Keratinocyte (primary cell): ENCODE measurements around the gene FOXE1. TPM values are rescaled to one million over a fixed set of nuclear protein-coding genes. Genes with fewer than 3 reads are reported as not detected.

Source experiments
- DNase-seq: peaks from one replicate; pipeline ENCODE4 v3.0.0-alpha.2; 2011; ENCODE audit warnings: low read depth, missing footprints, low spot score
- FAIRE-seq: peaks from 2 replicates; lab custom pipeline; 2011; peaks lifted over from hg19 to GRCh38; lab: Jason Lieb, UNC
- H2AFZ ChIP-seq: 2 replicates; pipeline ENCODE4 v1.6.0; 2012; ENCODE audit warnings: low read length, control low read depth, inconsistent platforms; ENCODE audit not compliant: control insufficient read depth
- H3K27ac ChIP-seq: 2 replicates; pipeline ENCODE4 v1.5.1; 2011; ENCODE audit warnings: low read length; ENCODE audit not compliant: control insufficient read depth, insufficient read depth
- H3K27me3 ChIP-seq: 3 replicates; pipeline ENCODE4 v1.6.0; 2011; ENCODE audit warnings: low read length; ENCODE audit not compliant: control insufficient read depth, insufficient read depth; ENCODE audit errors: extremely low read depth
- H3K36me3 ChIP-seq, 2 experiments: 2 replicates in 1 of 2; 3 replicates in 1 of 2; pipeline ENCODE4 v1.5.1; 2011; ENCODE audit warnings: low read length in 2 of 2, mild to moderate bottlenecking in 1 of 2; ENCODE audit not compliant: control insufficient read depth in 2 of 2, insufficient read depth in 2 of 2; ENCODE audit errors: extremely low read depth in 1 of 2
- H3K4me1 ChIP-seq: 3 replicates; pipeline ENCODE4 v1.5.1; 2011; ENCODE audit warnings: low read length; ENCODE audit not compliant: control insufficient read depth, insufficient read depth; ENCODE audit errors: extremely low read depth
- H3K4me2 ChIP-seq: 3 replicates; pipeline ENCODE4 v1.6.0; 2011; ENCODE audit warnings: low read depth, low read length; ENCODE audit not compliant: control insufficient read depth, insufficient read depth; ENCODE audit errors: extremely low read depth
- H3K4me3 ChIP-seq, 3 experiments: fragments of 200-600 bp in 1 of 3; sonication (generic) in 1 of 3; 2 replicates in 2 of 3; 3 replicates in 1 of 3; pipeline ENCODE4 v1.5.1; 2011 to 2016; ENCODE audit warnings: low read length in 3 of 3, mild to moderate bottlenecking in 3 of 3, control low read depth in 2 of 3, inconsistent platforms in 1 of 3, low read depth in 1 of 3, mixed read lengths in 1 of 3, mixed run types in 1 of 3, moderate library complexity in 1 of 3; ENCODE audit not compliant: control insufficient read depth in 2 of 3, insufficient read depth in 2 of 3; ENCODE audit errors: extremely low read depth in 1 of 3
- H3K79me2 ChIP-seq: 2 replicates; pipeline ENCODE4 v1.6.0; 2012; ENCODE audit warnings: low read length; ENCODE audit not compliant: control insufficient read depth, insufficient read depth
- H3K9ac ChIP-seq: 3 replicates; pipeline ENCODE4 v1.6.0; 2011; ENCODE audit warnings: low read length; ENCODE audit not compliant: control insufficient read depth, insufficient read depth; ENCODE audit errors: extremely low read depth
- H3K9me1 ChIP-seq: 3 replicates; pipeline ENCODE4 v1.6.0; 2011; ENCODE audit warnings: low read length; ENCODE audit not compliant: control insufficient read depth, insufficient read depth; ENCODE audit errors: extremely low read depth
- H3K9me3 ChIP-seq: 2 replicates; pipeline ENCODE4 v1.5.1; 2012; ENCODE audit warnings: low read depth, low read length; ENCODE audit not compliant: control insufficient read depth
- H4K20me1 ChIP-seq: 3 replicates; pipeline ENCODE4 v1.6.0; 2011; ENCODE audit warnings: low read length; ENCODE audit not compliant: control insufficient read depth, insufficient read depth; ENCODE audit errors: extremely low read depth
- EZH2 ChIP-seq: IDR thresholded peaks from one replicate; pipeline ENCODE4 v1.6.1; 2012; ENCODE audit warnings: inconsistent platforms, mild to moderate bottlenecking, low read length, moderate library complexity
- dilution Hi-C: fragments of 300-500 bp; cut with MboI; formaldehyde crosslinking; loops from one replicate; pipeline ENCODE4 v1.7.0; 2020; ENCODE audit warnings: low sequenced_read_pairs; ENCODE audit not compliant: extremely low pct_ligation_motif_present
- polyA plus RNA-seq, 5 experiments: library from polyadenylated mRNA; depleted of rRNA in 3 of 5; stranded (reverse) in 3 of 5; stranded (forward) in 1 of 5; unstranded in 1 of 5; fragments of >200 nt; gene quantifications; 1 replicate in 1 of 5; 2 replicates in 3 of 5; 3 replicates in 1 of 5; pipeline versions ENCODE4 v1.2.1 to v1.2.3, GENCODE V29; 2011 to 2012; ENCODE audit warnings: missing spikeins in 2 of 5, low read depth in 1 of 5, low replicate concordance in 1 of 5
- TF ChIP-seq, protein P1 (sequence below), 3 experiments: IDR thresholded peaks in 1 of 3; conservative IDR thresholded peaks in 1 of 3; optimal IDR thresholded peaks in 1 of 3; 2 replicates in 2 of 3; 3 replicates in 1 of 3; pipeline versions ENCODE3 to v1.5.1; 2011; ENCODE audit warnings: low read length in 3 of 3, mild to moderate bottlenecking in 3 of 3, moderate library complexity in 2 of 3, control low read depth in 1 of 3, inconsistent platforms in 1 of 3; ENCODE audit not compliant: insufficient read depth in 2 of 3; ENCODE audit errors: extremely low read depth in 1 of 3

The FOXE1 gene
- polyA plus RNA-seq, 1 donor (not counting 4 experiments of a cell fraction or from before 2014, with no cell fraction given): 0.97 TPM

DNA sequence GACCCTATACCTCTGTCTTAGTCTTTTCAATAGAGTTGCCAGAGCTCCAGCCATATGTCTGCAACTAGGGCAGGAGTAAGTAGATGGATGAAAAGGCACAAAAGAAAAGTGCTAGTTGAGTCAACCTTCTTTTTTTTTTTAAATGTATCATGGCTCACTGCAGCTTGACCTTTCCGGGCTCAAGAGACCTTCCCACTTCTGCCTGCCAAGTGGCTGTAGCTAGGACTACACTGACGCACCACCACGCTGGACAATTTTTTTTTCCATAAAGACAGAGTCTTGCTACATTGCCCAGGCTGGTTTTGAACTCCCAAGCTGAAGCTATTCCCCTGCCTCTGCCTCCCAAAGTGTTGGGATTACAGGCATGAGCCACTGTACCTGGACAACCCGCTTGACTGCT, 27.3 kb downstream of the FOXE1 start:
- dilution Hi-C loops: no loop called here
- DNase-seq (no peak), FAIRE-seq (no peak)
- Histone ChIP-seq H3K9me1 (no peaks in the 10 kb centered on the region), H3K4me2 (no peak overlapping the region), H4K20me1 (no peaks in the 10 kb centered on the region), H3K4me3 (no peak overlapping the region), H3K4me1 (peaks cover 23% of the 10 kb centered on the region), H3K27me3 (no peaks in the 10 kb centered on the region), H2AFZ (no peak overlapping the region), H3K9ac (no peak overlapping the region), H3K27ac (no peak overlapping the region), H3K36me3 (no peaks in the 10 kb centered on the region), H3K9me3 (no peaks in the 10 kb centered on the region), H3K79me2 (no peaks in the 10 kb centered on the region)
- TF ChIP-seq EZH2: no peak
- TF ChIP-seq, protein P1, sequence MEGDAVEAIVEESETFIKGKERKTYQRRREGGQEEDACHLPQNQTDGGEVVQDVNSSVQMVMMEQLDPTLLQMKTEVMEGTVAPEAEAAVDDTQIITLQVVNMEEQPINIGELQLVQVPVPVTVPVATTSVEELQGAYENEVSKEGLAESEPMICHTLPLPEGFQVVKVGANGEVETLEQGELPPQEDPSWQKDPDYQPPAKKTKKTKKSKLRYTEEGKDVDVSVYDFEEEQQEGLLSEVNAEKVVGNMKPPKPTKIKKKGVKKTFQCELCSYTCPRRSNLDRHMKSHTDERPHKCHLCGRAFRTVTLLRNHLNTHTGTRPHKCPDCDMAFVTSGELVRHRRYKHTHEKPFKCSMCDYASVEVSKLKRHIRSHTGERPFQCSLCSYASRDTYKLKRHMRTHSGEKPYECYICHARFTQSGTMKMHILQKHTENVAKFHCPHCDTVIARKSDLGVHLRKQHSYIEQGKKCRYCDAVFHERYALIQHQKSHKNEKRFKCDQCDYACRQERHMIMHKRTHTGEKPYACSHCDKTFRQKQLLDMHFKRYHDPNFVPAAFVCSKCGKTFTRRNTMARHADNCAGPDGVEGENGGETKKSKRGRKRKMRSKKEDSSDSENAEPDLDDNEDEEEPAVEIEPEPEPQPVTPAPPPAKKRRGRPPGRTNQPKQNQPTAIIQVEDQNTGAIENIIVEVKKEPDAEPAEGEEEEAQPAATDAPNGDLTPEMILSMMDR (optimal IDR thresholded peaks at IDR 0.05 in 1 of 3, IDR thresholded peaks at IDR 0.05 in 1 of 3, conservative IDR thresholded peaks at IDR 0.05 in 1 of 3; ENCODE audit: extremely low read depth in 1 of 3, insufficient read depth in 2 of 3, low read length in 3 of 3): no peak

DNA sequence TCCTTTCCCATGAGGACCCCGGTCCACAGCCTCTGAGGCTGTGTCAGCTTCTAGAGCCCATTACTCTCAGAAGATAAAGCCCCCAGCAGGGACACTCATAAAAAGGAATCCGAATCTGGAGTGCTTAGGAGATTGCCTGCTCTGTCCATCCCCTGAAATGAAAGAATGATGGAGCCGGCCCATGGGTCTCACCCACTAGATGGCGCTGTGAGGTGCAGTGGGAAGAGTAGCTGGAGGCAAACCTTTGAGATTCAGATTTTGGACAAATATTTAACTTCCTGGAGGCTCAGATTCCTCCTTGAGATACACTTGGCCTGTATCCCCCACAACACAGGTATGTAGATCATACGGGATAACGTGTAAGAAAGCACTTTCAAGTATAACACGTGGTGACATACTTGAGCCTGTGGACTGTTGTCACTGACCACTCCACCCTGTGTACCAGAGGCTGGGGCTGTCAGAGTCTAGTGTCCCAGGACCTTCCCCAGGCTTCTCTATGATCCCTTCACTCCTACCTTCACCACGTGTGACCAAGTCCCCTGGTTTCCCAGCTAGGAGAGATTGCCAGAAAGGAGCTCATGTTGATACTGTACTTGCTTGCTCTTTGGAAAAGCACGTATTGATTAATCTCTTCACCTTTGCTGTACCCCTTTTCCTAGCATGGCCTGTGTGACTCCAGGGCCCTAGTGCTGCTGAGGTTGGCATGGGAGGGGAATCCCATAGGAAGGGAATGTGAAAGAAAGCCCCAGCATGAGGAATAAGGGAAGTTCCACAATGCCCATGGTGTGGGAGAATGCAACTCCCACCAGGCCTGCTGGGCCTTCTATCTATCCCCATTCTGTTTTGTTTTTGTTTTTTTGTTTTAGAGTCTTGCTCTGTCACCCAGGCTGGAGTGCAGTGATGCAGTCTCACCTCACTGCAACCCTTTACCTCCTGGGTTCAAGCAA, 37.2 kb downstream of the FOXE1 start:
- H3K4me2 ChIP-seq: no peak overlapping the region
- DNase-seq (no peak), FAIRE-seq (no peak)
- dilution Hi-C loops: no loop called here
- no peaks in the 10 kb centered on the region for H3K27me3 ChIP-seq
- H3K27ac ChIP-seq: no peak overlapping the region
- H3K79me2 ChIP-seq: no peaks in the 10 kb centered on the region
- H3K4me1 ChIP-seq: peaks cover 12% of the 10 kb centered on the region
- H4K20me1 ChIP-seq: no peaks in the 10 kb centered on the region
- H3K9ac ChIP-seq: no peak overlapping the region
- TF ChIP-seq, protein P1 (optimal IDR thresholded peaks at IDR 0.05 in 1 of 3, IDR thresholded peaks at IDR 0.05 in 1 of 3, conservative IDR thresholded peaks at IDR 0.05 in 1 of 3; ENCODE audit: extremely low read depth in 1 of 3, insufficient read depth in 2 of 3, low read length in 3 of 3): peak; percentile 71 to 83 (median 78)
- no peak for TF ChIP-seq EZH2
- no peaks in the 10 kb centered on the region for H3K9me3 ChIP-seq
- H3K4me3 ChIP-seq: no peak overlapping the region
- no peaks in the 10 kb centered on the region for H3K9me1 ChIP-seq
- H3K36me3 ChIP-seq: no peaks in the 10 kb centered on the region
- no peak overlapping the region for H2AFZ ChIP-seq
